ENCODE measurements around the gene PLS3. TPM values are rescaled to one million over a fixed set of nuclear protein-coding genes. Genes with fewer than 3 reads are reported as not detected.

The PLS3 gene
- polyA plus RNA-seq, 1 donor from 2014 or later = 3.8 TPM

DNA sequence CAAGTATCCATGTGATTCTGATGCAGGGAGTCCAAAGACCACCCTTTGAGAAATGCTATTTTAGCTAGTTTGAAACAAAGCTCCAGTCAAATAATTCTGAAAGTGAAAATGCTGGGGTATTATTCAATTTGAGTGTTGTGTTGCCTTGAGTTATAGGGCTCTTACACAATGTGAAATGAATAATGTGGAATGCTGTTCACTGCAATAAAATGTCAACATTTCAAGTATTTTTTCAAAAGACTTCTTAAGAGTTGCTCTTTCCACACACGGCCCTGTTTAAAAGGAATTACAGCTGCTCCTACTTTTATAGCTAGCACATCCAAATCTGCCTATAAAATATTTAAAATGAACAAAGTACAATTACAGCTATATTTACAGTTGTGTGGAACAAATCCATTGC, 27.5 kb upstream of the PLS3 start:
- Histone ChIP-seq H3K27me3 (ENCODE audit: insufficient read depth, low read depth, low read length) (no peaks in the 10 kb centered on the region), H2AFZ (ENCODE audit: low read depth, low read length) (no peak overlapping the region), H3K9me2 (ENCODE audit: insufficient read depth, low read length) (no peaks in the 10 kb centered on the region), H3K79me2 (replicated peaks; ENCODE audit: insufficient read depth, low read length) (no peaks in the 10 kb centered on the region), H3K36me3 (ENCODE audit: insufficient read depth, low read length) (no peaks in the 10 kb centered on the region), H3K27ac (ENCODE audit: low read length) (no peak overlapping the region), H3K4me3 (ENCODE audit: low read length) (no peak overlapping the region), H3K4me2 (ENCODE audit: low read length) (no peak overlapping the region), H3K9me3 (ENCODE audit: low read length) (no peaks in the 10 kb centered on the region), H4K20me1 (ENCODE audit: insufficient read depth) (no peaks in the 10 kb centered on the region), H3F3A (ENCODE audit: insufficient read depth, low read length, poor library complexity, severe bottlenecking) (no peaks in the 10 kb centered on the region), H3K9ac (ENCODE audit: low read length) (no peak overlapping the region)
- TF ChIP-seq, protein P1, sequence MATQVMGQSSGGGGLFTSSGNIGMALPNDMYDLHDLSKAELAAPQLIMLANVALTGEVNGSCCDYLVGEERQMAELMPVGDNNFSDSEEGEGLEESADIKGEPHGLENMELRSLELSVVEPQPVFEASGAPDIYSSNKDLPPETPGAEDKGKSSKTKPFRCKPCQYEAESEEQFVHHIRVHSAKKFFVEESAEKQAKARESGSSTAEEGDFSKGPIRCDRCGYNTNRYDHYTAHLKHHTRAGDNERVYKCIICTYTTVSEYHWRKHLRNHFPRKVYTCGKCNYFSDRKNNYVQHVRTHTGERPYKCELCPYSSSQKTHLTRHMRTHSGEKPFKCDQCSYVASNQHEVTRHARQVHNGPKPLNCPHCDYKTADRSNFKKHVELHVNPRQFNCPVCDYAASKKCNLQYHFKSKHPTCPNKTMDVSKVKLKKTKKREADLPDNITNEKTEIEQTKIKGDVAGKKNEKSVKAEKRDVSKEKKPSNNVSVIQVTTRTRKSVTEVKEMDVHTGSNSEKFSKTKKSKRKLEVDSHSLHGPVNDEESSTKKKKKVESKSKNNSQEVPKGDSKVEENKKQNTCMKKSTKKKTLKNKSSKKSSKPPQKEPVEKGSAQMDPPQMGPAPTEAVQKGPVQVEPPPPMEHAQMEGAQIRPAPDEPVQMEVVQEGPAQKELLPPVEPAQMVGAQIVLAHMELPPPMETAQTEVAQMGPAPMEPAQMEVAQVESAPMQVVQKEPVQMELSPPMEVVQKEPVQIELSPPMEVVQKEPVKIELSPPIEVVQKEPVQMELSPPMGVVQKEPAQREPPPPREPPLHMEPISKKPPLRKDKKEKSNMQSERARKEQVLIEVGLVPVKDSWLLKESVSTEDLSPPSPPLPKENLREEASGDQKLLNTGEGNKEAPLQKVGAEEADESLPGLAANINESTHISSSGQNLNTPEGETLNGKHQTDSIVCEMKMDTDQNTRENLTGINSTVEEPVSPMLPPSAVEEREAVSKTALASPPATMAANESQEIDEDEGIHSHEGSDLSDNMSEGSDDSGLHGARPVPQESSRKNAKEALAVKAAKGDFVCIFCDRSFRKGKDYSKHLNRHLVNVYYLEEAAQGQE (IDR thresholded peaks at IDR 0.05; ENCODE audit: borderline replicate concordance) = no peak
- TF ChIP-seq TAF1 (IDR thresholded peaks at IDR 0.05; ENCODE audit: low read depth) = no peak
- no peak for TF ChIP-seq SMC3 (conservative IDR thresholded peaks at IDR 0.05; ENCODE audit: poor library complexity)
- TF ChIP-seq EP300 (conservative IDR thresholded peaks at IDR 0.05; ENCODE audit: poor library complexity, severe bottlenecking) = no peak
- no peak for TF ChIP-seq MXI1 (conservative IDR thresholded peaks at IDR 0.05; ENCODE audit: poor library complexity, severe bottlenecking)
- TF ChIP-seq RAD21 (conservative IDR thresholded peaks at IDR 0.05) = no peak
- TF ChIP-seq EZH2 (IDR thresholded peaks at IDR 0.05; ENCODE audit: borderline replicate concordance, insufficient read depth, low read length, poor library complexity, severe bottlenecking) = no peak
- no peak for TF ChIP-seq POLR2AphosphoS5 (IDR thresholded peaks at IDR 0.05)
- TF ChIP-seq, protein P2, sequence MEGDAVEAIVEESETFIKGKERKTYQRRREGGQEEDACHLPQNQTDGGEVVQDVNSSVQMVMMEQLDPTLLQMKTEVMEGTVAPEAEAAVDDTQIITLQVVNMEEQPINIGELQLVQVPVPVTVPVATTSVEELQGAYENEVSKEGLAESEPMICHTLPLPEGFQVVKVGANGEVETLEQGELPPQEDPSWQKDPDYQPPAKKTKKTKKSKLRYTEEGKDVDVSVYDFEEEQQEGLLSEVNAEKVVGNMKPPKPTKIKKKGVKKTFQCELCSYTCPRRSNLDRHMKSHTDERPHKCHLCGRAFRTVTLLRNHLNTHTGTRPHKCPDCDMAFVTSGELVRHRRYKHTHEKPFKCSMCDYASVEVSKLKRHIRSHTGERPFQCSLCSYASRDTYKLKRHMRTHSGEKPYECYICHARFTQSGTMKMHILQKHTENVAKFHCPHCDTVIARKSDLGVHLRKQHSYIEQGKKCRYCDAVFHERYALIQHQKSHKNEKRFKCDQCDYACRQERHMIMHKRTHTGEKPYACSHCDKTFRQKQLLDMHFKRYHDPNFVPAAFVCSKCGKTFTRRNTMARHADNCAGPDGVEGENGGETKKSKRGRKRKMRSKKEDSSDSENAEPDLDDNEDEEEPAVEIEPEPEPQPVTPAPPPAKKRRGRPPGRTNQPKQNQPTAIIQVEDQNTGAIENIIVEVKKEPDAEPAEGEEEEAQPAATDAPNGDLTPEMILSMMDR (IDR thresholded peaks at IDR 0.05; ENCODE audit: poor library complexity, severe bottlenecking) = no peak

DNA sequence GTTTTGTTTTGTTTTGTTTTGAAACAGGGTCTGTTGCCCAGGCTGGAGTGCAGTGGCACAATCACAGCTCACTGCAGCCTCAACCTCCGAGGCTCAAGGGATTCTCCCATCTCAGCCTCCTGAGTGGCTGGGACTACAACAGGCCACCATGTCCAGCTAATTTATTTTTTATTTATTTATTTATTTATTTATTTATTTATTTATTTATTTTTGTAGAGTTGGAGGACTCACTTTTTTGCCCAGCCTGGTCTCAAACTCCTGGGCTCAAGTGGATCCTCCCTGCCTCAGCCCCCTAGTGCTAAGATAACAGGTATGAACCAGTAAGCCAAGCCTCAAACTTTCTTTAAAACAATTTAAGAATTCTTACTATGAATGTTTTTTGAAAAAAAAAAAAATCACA, 26.6 kb upstream of the PLS3 start:
- H3K27me3 ChIP-seq (ENCODE audit: insufficient read depth, low read depth, low read length) = no peaks in the 10 kb centered on the region
- H4K20me1 ChIP-seq (ENCODE audit: insufficient read depth) = no peaks in the 10 kb centered on the region
- H3K4me3 ChIP-seq (ENCODE audit: low read length) = no peak overlapping the region
- H3F3A ChIP-seq (ENCODE audit: insufficient read depth, low read length, poor library complexity, severe bottlenecking) = no peaks in the 10 kb centered on the region
- no peak overlapping the region for H3K27ac ChIP-seq (ENCODE audit: low read length)
- no peaks in the 10 kb centered on the region for H3K9me2 ChIP-seq (ENCODE audit: insufficient read depth, low read length)
- H3K9me3 ChIP-seq (ENCODE audit: low read length) = no peaks in the 10 kb centered on the region
- TF ChIP-seq EZH2 (IDR thresholded peaks at IDR 0.05; ENCODE audit: borderline replicate concordance, insufficient read depth, low read length, poor library complexity, severe bottlenecking) (no peak), TAF1 (IDR thresholded peaks at IDR 0.05; ENCODE audit: low read depth) (no peak), SMC3 (conservative IDR thresholded peaks at IDR 0.05; ENCODE audit: poor library complexity) (no peak), POLR2AphosphoS5 (IDR thresholded peaks at IDR 0.05) (no peak), EP300 (conservative IDR thresholded peaks at IDR 0.05; ENCODE audit: poor library complexity, severe bottlenecking) (no peak), MXI1 (conservative IDR thresholded peaks at IDR 0.05; ENCODE audit: poor library complexity, severe bottlenecking) (no peak)
- TF ChIP-seq, protein P1 (IDR thresholded peaks at IDR 0.05; ENCODE audit: borderline replicate concordance) = no peak
- H3K79me2 ChIP-seq (replicated peaks; ENCODE audit: insufficient read depth, low read length) = no peaks in the 10 kb centered on the region
- no peak overlapping the region for H2AFZ ChIP-seq (ENCODE audit: low read depth, low read length)
- H3K4me2 ChIP-seq (ENCODE audit: low read length) = no peak overlapping the region
- no peak overlapping the region for H3K9ac ChIP-seq (ENCODE audit: low read length)
- no peaks in the 10 kb centered on the region for H3K36me3 ChIP-seq (ENCODE audit: insufficient read depth, low read length)
